ENCODE measurements around the gene ORM1. TPM values are rescaled to one million over a fixed set of nuclear protein-coding genes. Genes with fewer than 3 reads are reported as not detected.

The ORM1 gene
- total RNA-seq, 1 donor from 2014 or later = not detected

DNA sequence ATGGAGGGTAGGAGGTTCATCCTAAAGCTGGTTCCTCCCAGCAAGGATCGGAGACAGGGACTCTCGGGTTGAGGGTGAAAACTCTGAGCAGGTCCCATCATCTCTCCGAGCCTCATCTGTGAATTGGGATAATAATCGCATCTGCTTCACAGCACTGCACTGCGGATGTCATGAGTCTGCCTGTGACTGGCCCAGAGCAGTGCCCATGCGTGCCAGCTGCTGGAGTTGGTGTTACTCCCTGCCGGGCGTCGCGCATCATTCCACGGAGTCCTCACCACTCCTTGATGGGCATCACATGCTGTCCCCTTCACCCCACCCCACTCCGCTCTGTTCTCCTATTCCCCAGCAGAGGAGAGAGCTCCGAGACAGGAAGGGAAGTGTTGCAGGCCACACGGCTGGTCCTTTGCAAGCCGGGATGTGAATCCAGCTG is 35.1 kb upstream of the ORM1 start:
- no peak for DNase-seq

- no peak for DNase-seq
Measured at GRCh38 chr9:114288193-114289091, 34.5 kb upstream of the ORM1 start.

DNA sequence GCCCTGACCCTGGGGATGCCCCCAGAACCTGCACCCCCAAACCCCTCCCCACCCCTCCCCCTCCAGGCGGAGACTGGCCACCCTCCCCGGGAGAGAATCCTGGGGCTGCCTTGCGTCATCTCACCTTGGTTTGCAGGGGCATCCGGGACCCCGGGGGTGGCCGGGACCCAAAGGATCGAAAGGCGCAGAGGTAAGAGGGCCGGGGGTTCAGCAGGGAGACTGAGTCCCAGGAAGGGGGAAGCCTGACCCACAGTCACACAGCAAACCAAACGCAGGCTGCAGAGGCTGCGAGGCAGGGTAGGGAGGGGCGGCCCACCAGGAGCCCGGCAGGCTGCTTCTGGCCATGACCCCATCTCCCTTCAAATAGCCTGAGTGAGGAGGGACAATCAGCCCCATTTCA is 33.8 kb upstream of the ORM1 start:
- DNase-seq = no peak

- DNase-seq = no peak
Measured at GRCh38 chr9:114289571-114290481, 33.1 kb upstream of the ORM1 start.

- DNase-seq = no peak
Measured at GRCh38 chr9:114290561-114290986, 32.3 kb upstream of the ORM1 start.

DNA sequence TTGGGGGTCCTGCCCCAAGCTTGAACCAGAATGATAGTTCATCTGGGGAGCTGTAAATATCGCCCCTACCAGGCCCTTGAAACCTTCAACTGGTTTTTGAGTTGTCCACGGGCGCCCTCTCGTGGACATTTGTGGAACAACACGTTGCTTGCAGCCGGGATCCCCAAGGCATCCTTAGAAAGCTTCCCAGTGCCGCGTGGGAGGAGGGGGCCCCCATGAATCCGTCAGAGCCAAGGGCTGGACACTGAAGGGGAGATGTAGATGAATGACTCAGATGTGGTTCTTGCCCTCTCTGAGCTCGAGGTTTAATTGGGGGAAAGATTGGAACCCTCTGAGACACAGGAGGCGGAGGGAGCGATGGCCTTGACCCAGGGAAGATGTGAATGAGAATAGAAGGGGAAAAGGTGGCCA is 31.8 kb upstream of the ORM1 start:
- DNase-seq = peak; percentile 16

DNA sequence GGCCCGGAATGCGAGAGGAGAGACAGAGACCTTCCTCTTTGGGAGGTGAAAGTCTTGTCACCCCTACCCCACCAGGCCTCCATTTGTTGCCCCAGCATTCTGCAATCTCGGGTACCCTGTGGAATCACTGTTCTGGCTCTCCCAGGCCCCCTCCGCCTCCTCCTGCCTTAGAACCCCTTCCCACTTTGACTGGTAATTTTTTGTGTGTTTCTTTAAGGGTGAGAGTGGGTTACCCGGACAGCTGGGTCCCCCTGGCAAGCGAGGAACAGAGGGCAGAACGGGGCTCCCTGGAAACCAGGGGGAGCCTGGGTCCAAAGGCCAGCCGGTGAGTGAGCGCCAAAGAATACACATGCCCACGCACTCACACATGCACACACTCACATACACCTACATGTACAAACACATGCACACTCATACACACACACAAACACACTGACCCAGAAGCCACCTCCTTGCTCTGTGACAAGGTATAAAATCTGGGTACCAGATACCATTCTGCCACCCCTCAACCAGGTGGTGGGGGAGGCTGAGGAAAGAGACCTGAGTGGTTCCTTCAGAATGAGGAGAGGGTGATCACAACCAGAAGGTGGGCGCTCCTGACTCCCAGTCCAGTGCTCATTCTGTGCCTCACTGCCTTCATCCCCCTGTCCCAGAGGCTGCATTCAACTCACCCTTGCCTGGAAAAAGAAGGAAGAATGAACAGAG is 30.9 kb upstream of the ORM1 start:
- no peak for DNase-seq

- no peak for DNase-seq
Measured at GRCh38 chr9:114294664-114295063, 28.2 kb upstream of the ORM1 start.

- DNase-seq = no peak
Measured at GRCh38 chr9:114296338-114296737, 26.6 kb upstream of the ORM1 start.

GRCh38 chr9:114299286-114300152 is 23.4 kb upstream of the ORM1 start:
- no peak for DNase-seq

DNA sequence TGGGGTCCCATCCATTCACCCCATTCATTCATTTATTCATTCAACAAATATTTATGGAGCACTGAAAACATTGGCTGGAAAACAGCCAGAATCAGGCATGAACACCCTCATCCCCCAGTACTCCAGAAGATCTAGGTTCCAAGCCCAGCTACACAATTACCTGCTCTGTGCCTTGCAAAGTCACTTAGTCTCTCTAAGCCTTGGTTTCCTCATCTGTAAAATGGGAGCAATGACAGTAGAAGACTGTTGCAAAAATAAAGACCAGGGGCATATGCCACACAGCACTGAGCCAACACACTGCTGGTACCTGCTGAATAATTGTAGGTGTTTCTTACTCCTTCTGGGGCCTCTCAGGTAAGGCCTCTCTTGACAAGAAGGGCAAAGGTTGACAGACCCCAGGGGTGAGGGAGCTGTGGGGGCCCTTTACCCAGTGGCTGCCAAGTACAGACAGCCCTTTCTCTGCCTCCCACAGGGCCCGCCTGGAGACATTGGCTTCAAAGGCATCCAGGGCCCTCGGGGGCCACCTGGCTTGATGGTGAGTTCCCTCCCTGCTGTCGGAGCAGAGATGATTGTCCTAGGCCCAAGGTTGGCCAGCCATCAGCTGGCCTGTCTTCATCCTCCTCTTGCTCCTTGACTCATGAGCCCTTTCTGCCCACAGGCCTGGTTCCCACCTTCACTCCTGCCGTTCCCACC is 22.6 kb upstream of the ORM1 start:
- no peak for DNase-seq

DNA sequence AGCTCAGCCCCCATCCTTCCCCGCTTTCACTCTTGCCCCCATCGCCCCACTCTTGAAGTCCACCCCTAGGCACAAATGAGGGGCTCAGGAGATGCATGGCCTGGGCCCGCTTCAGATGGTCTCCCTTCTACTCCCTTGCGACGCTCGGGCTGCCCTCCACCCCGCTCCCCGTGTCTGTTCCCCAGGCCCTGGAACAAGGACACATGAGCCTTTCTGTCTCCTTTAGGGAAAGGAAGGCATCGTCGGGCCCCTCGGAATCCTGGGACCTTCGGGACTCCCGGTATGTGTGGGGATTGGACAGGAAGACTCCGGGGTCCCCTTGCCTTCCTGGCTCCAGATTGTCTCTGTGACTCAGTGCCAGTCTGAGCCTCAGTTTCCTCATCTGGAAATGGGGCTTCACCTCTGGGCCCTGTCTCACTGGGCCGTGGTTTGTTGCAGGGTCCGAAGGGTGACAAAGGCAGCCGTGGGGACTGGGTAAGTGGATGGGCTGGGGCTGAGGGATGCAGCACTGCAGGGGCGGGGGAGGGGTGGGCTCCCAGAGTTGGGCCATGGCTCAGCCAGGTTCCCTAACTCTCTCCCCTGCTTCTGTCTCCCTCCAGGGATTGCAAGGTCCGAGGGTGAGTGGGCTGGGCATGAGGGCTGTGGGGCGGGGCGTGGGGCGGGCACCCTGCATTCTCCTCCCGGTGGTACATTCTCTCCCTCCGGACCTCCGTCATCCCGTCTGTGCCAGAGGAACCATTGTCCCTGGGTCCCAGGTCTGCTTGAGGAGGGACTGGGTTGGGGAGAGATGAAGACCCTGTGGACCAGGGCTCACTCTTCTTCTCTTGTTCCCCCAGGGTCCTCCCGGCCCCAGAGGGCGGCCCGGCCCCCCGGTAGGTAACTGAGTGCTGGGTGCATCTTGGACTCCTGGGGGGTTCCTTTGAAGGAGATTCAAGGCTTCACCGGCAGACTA is 21.8 kb upstream of the ORM1 start:
- DNase-seq = no peak

DNA sequence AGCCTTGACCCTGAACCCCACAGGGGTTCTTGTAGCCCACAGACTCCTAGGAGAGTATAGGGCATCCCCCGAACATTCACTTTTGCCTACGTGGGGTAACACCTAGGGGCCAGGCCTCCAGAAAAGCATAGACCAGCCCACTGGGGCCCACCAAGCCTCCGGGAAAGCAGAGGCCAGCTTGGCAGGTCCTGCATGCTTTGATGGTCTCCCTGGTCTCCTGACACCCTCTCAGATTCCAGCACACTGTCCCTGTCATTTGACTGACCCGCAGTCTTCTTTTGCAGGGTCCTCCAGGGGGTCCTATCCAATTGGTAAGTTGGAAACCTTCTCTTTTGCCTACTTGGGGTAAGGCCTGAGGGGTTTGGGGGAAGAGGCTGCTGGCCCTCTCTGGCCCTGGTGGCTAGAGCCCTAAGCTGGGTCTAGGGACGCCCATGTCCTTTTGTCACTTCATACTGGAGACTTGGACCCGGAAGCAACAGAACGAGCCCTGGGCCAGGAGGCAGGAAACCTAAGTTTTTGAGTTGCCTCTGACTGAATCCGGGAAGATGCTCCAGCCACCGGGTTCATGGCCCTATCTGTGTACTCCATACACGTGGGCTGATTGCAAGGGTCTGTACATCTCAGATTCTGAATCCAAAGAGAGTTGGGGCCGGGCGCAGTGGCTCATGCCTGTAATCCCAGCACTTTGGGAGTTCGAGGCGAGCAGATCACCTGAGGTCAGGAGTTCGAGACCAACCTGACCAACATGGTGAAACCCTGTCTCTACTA is 20.9 kb upstream of the ORM1 start:
- no peak for DNase-seq

DNA sequence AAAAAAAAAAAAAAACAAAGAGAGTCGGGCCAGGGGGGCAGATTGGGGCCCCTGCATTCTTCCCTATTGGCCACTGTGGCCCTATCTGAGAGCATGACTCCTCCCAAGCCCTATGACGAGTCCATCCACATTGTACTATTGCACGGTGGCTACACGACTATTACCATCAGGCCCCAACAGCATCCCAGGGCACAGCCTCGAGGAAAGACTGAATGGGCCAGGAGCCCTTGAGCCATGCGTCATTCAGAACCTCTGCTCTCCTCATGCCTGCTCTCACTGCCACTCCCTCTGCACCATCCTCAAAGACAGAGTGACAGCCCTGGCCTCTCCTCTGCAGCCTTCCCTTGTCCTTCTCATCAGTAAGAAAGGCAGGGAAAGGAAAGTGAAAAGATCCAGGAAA is 20.2 kb upstream of the ORM1 start:
- no peak for DNase-seq

- DNase-seq = no peak
Measured at GRCh38 chr9:114303571-114303970, 19.3 kb upstream of the ORM1 start.

DNA sequence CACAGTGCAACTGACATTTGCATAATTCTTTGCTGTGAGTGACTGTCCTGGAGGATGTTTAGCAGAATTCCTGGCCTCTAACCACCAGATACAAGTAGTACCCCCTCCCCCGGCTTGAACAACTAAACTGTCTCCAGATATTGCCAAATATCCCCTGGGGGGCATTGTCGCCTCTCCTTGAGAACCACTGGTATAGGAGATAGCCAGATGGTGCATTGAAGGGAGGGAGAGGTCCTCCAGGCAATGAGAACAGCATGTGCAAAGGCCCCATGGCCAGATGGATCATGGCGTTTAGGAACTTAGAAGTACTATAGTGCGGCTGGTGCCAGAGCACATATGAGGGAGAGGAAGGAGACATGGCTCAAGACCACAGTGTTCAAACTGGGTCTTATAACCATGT is 18.9 kb upstream of the ORM1 start:
- no peak for DNase-seq

- DNase-seq = no peak
Measured at GRCh38 chr9:114304416-114305188, 18.3 kb upstream of the ORM1 start.

- DNase-seq = no peak
Measured at GRCh38 chr9:114307899-114308267, 15.0 kb upstream of the ORM1 start.

Measured in occipital lobe (tissue), 2 donors.